Activated CD8-positive, alpha-beta memory T cell treated with anti-CD3 and anti-CD28 coated beads, Interleukin-2, amount 10 ng/mL, durations not matched to agents 7 days and 5 days (primary cell): ENCODE results near the gene BAIAP3. TPM values are rescaled to one million over a fixed set of nuclear protein-coding genes. Genes with fewer than 3 reads are reported as not detected.

ENCODE experiments used
- ATAC-seq: fragments of 150-1000 bp; cut with Tn5 transposase; one replicate; pipeline ENCODE4 v1.10.0; 2021; ENCODE audit warnings: moderate library complexity
- CTCF ChIA-PET: fragments of 350-600 bp; sonication (Branson Sonifier 250); formaldehyde crosslinking; loops from one replicate; lab custom pipeline; 2021; ENCODE audit warnings: antibody characterized with exemption; lab: Charles Lee
- DNase-seq: peaks from one replicate; pipeline ENCODE4 v3.0.0-alpha.2; 2020
- H3K27ac Mint-ChIP-seq: one replicate; pipeline ENCODE4 v1.8.0; 2021; ENCODE audit warnings: mild to moderate bottlenecking, mixed read lengths
- H3K27me3 Mint-ChIP-seq: one replicate; pipeline ENCODE4 v1.8.0; 2021; ENCODE audit warnings: mixed read lengths
- H3K36me3 Mint-ChIP-seq: one replicate; pipeline ENCODE4 v1.8.0; 2021; ENCODE audit warnings: mild to moderate bottlenecking, mixed read lengths
- H3K4me1 Mint-ChIP-seq: one replicate; pipeline ENCODE4 v1.8.0; 2021; ENCODE audit warnings: mixed read lengths
- H3K4me3 Mint-ChIP-seq: one replicate; pipeline ENCODE4 v1.8.0; 2021; ENCODE audit warnings: mild to moderate bottlenecking, moderate library complexity, mixed read lengths
- H3K9me3 Mint-ChIP-seq: one replicate; pipeline ENCODE4 v1.8.0; 2022; ENCODE audit warnings: low read depth, mixed read lengths
- total RNA-seq, 2 experiments: library from RNA; stranded (reverse); gene quantifications; one replicate each; pipeline ENCODE4 v1.2.3, GENCODE V29; 2021

BAIAP3 gene
- total RNA-seq, 2 experiments from 2014 or later, result 0.45 to 0.53 TPM

DNA sequence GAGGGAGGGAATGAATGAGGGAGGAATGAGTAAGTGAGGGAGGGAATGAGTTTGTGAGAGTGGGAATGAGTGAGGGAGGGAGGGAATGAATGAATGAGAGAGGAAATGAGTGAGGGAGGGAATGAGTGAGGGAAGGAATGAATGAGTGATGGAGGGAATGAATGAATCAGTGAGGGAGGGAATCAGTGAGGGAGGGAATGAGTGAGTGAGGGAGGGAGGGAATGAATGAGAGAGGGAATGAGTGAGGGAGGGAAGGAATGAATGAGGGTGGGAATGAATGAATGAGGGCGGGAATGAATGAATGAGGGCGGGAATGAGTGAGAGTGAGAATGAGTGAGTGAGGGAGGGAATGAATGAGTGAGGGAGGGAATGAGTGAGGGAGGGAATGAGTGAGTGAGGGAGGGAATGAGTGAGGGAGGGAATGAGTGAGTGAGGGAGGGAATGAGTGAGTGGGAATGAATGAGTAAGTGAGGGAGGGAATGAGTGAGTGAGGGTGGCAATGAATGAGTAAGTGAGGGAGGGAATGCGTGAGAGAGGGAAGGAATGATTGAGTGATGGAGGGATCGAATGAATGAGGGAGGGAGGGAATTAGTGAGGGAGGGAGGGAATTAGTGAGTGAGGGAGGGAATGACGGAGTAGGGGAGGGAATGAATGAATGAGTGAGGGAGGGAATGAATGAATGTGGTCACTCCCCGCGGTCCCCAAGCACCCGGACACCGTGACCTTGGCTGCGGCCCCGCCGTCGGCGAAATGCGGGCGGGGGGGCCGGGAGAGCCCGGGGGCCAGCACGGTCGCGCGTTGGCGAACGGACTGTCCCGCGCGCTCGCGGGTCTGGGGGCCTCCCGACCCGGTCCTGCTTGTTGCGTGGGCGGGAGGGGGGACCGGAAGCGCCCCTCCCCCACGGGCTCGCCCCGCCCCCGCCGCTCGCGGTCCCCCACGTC lies 25.1 kb upstream of the BAIAP3 start:
- H3K9me3 Mint-ChIP-seq, result no peaks in the 10 kb centered on the region
- peaks cover 12% of the 10 kb centered on the region for H3K36me3 Mint-ChIP-seq
- CTCF ChIA-PET, result interaction anchor here (1.1 to 1.4 kb wide), 2 partner anchors 7 to 24 kb away, joined by 3 to 5 read pairs; no protein-coding TSS in a partner anchor
- no peak for DNase-seq
- peak overlapping the region; percentile 76 for H3K4me3 Mint-ChIP-seq
- ATAC-seq, result peak; percentile 0
- peaks cover 55% of the 10 kb centered on the region for H3K4me1 Mint-ChIP-seq
- peak overlapping the region; percentile 83 for H3K27ac Mint-ChIP-seq
- H3K27me3 Mint-ChIP-seq, result no peaks in the 10 kb centered on the region

DNA sequence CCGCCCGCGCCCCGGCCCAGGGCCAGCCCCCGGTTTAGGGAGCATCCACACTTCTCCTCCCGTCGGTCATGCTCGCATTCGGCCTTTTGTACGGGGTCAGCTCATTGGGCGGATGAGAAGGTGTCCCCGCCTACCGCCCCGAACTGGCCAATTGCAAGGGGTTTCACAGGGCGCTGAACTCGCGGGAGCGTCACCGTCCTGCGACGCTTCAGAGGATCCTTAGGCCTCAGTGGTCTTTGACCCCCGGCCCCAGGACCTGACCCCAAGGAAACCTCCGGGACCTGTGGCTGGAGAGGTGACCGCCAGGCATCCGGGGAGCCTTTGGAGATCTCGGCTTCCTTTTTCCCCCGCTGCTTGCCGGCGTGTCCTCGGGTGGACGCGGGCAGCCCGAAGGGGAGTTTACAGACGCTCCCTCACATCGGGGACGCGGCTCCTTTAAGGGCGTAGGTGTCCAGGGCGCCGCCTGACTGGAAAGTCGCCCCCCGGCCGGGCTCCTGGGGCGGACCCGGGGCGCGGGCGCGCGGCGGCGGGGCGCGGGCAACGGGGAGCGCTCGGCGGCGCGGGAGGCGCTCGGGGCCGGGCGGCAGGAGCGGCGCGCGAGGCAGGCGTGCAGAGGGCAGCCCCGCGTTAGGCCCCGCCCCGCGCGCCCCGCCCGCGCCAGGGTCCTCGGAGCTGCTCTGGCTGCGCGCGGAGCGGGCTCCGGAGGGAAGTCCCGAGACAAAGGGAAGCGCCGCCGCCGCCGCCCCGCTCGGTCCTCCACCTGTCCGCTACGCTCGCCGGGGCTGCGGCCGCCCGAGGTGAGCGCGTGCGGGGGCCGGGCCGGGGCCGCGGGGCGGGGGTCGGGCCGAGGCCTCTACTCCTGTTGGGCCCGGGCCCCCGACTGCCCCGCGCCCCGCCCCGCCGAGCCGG lies 24.2 kb upstream of the BAIAP3 start, which contains the start of gene UBE2I:
UBE2I (plus strand) TSS at position 660 of the 909 bp plus-strand sequence. CDS start 4,395 bp downstream, outside the sequence.
- Mint-ChIP-seq H3K4me1 (peaks cover 48% of the 10 kb centered on the region), H3K9me3 (no peaks in the 10 kb centered on the region), H3K27ac (peak within 1 kb of the TSS; percentile 98), H3K36me3 (peaks cover 14% of the 10 kb centered on the region), H3K4me3 (peak within 1 kb of the TSS; percentile 97), H3K27me3 (no peaks in the 10 kb centered on the region)
- DNase-seq, result peak; percentile 98
- CTCF ChIA-PET, result interaction anchor here (1.1 to 1.4 kb wide), 2 partner anchors 8 to 23 kb away, joined by 3 to 5 read pairs; no protein-coding TSS in a partner anchor
- ATAC-seq, result peak; percentile 75

DNA sequence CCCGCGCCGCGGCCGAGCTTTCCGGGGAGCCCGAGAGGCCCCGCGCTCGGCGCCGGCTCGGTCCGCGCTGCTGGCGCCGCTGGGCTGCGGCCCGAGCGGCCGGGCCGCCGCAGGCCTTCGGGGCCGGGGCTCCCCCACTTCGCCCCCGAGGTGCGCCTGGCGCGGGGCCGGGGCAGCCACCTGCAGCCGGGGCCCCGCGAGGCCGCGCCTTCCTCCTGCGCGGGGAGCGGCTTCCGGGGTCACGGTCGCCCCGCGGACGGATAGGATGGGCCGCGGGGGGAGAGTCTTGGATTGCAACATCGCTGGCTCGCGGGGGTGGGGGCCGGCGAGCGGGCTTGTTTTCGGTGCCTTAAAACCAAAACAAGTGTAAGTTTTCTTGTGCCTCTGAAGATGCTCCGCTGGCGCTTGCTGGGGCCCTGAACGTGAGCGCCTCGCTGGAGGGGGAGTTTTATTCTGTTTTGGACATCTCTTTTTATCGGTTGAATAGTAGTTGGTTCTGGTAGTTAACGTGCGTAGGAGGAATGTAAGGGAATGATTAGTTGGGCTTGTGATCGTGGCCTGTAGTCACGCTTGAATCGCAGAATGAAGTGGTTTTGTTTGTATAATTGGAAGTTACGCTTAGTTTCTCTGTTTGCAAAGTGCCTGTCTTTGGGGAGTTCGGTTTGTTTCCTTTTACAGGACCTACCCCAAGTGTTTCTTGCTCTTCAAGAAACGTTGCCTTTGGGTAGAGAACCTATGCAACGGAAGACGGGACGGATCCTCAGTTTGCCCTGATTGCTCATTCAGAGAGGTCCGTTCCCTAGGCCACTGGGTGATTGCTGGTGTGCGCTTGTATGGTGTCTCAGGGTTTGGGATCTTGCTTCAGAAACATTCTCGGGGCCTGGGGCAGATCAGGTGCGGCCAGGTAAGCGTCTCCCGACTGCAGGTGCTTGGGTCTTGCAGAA lies 23.3 kb upstream of the BAIAP3 start:
- DNase-seq (peak; percentile 72), ATAC-seq (peak; percentile 41)
- Mint-ChIP-seq H3K27me3 (no peaks in the 10 kb centered on the region), H3K4me3 (peak overlapping the region; percentile 97), H3K9me3 (no peaks in the 10 kb centered on the region), H3K4me1 (peaks cover 44% of the 10 kb centered on the region), H3K36me3 (peaks cover 18% of the 10 kb centered on the region), H3K27ac (peak overlapping the region; percentile 91)
- CTCF ChIA-PET, result interaction anchor here (1.1 to 1.4 kb wide), 3 partner anchors 9 to 54 kb away, joined by 3 to 5 read pairs (median 4); no protein-coding TSS in a partner anchor

GRCh38 chr16:1310832-1311200 lies 22.6 kb upstream of the BAIAP3 start:
- H3K4me1 Mint-ChIP-seq, result peaks cover 45% of the 10 kb centered on the region
- H3K36me3 Mint-ChIP-seq, result peaks cover 22% of the 10 kb centered on the region
- ATAC-seq (no peak), DNase-seq (peak; percentile 71)
- no peaks in the 10 kb centered on the region for H3K27me3 Mint-ChIP-seq
- no peaks in the 10 kb centered on the region for H3K9me3 Mint-ChIP-seq
- H3K4me3 Mint-ChIP-seq, result peak overlapping the region; percentile 97
- CTCF ChIA-PET, result interaction anchor here (1.1 kb wide), 2 partner anchors 10 to 53 kb away, joined by 3 to 4 read pairs; no protein-coding TSS in a partner anchor
- H3K27ac Mint-ChIP-seq, result peak overlapping the region; percentile 91

GRCh38 chr16:1311212-1311737 lies 22.2 kb upstream of the BAIAP3 start:
- CTCF ChIA-PET, result interaction anchor here (1.1 kb wide), 2 partner anchors 10 to 53 kb away, joined by 3 to 4 read pairs; no protein-coding TSS in a partner anchor
- H3K27ac Mint-ChIP-seq, result peak overlapping the region; percentile 91
- H3K9me3 Mint-ChIP-seq, result no peaks in the 10 kb centered on the region
- DNase-seq (no peak), ATAC-seq (no peak)
- H3K4me1 Mint-ChIP-seq, result peaks cover 40% of the 10 kb centered on the region
- H3K36me3 Mint-ChIP-seq, result peaks cover 27% of the 10 kb centered on the region
- H3K4me3 Mint-ChIP-seq, result peak overlapping the region; percentile 97
- H3K27me3 Mint-ChIP-seq, result no peaks in the 10 kb centered on the region

GRCh38 chr16:1311738-1312466 lies 21.5 kb upstream of the BAIAP3 start:
- DNase-seq (no peak), ATAC-seq (no peak)
- H3K4me1 Mint-ChIP-seq, result peaks cover 39% of the 10 kb centered on the region
- H3K9me3 Mint-ChIP-seq, result no peaks in the 10 kb centered on the region
- no peak overlapping the region for H3K27ac Mint-ChIP-seq
- no peaks in the 10 kb centered on the region for H3K27me3 Mint-ChIP-seq
- H3K4me3 Mint-ChIP-seq, result peak overlapping the region; percentile 97
- peaks cover 32% of the 10 kb centered on the region for H3K36me3 Mint-ChIP-seq
- CTCF ChIA-PET, result no interaction called here

DNA sequence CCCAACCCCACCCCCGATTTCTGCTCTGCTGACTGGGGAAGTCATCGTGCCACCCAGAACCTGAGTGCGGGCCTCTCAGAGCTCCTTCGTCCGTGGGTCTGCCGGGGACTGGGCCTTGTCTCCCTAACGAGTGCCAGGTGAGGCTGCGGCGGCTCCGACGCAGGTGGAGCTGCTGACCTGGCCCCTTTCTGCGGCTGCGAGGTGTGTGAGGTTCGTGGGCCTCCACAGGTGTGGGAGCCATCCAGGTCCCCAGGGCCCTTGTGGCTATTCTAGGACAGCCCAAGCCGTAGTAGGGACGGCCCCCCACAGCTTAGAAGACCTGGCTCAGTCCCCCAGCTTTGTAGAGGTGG lies 21.0 kb upstream of the BAIAP3 start:
- CTCF ChIA-PET, result no interaction called here
- Mint-ChIP-seq H3K27me3 (no peaks in the 10 kb centered on the region), H3K9me3 (no peaks in the 10 kb centered on the region), H3K4me3 (no peak overlapping the region), H3K27ac (no peak overlapping the region), H3K36me3 (peaks cover 36% of the 10 kb centered on the region), H3K4me1 (peaks cover 39% of the 10 kb centered on the region)
- DNase-seq (no peak), ATAC-seq (no peak)

DNA sequence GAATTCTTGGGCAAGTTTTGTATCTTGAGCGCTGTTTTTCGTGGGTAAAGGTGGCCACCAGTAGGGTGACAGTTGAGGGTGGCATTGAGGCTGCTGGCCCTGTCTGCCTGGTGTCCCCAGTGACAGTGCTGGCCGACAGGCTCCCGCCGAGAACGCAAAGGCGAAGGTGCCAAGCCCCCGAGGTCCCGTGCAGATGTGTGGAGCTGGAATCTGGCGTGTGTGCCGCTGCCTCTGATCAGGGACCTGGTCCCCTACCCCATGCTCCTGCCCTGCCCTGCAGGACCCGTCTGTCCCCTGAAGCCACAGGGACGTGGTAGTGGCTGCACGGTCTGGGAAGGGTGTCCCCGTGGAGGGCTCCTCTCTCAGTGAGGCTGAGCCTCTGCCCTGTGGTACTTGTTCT lies 20.5 kb upstream of the BAIAP3 start:
- ATAC-seq (no peak), DNase-seq (no peak)
- Mint-ChIP-seq H3K27me3 (no peaks in the 10 kb centered on the region), H3K4me1 (peaks cover 38% of the 10 kb centered on the region), H3K36me3 (peaks cover 41% of the 10 kb centered on the region), H3K4me3 (no peak overlapping the region), H3K27ac (no peak overlapping the region), H3K9me3 (no peaks in the 10 kb centered on the region)
- CTCF ChIA-PET, result no interaction called here

DNA sequence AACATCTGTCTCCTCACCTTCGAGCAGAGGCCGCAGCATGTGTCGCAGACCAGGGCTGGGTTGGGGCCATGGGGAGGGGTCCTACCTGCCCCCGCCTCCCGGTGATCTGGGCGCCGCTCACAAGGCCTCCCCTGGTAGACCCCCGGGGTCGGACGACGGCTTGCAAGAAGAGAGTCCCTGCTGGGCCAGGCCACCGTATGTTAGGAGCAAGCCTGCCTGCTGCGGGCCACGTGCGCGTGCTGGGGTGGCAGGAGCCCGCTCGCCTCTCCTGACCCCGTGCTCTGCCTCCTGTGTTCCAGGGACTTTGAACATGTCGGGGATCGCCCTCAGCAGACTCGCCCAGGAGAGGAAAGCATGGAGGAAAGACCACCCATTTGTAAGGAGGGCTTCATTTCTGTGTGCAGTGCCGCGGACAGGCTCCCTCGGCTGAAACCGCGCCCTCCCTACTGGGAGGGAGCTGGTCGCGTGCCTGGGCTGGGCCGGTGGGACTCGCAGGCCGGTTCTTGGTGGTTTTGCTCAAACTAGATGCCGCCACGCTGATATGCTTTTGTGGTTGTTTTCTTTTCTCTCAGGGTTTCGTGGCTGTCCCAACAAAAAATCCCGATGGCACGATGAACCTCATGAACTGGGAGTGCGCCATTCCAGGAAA lies 19.6 kb upstream of the BAIAP3 start:
- no peak overlapping the region for H3K27ac Mint-ChIP-seq
- no peak overlapping the region for H3K4me3 Mint-ChIP-seq

GRCh38 chr16:1314399-1315068 lies 18.9 kb upstream of the BAIAP3 start:
- ATAC-seq, result no peak
- CTCF ChIA-PET, result no interaction called here
- no peak overlapping the region for H3K27ac Mint-ChIP-seq
- H3K4me3 Mint-ChIP-seq, result no peak overlapping the region
- peaks cover 31% of the 10 kb centered on the region for H3K4me1 Mint-ChIP-seq
- H3K27me3 Mint-ChIP-seq, result no peaks in the 10 kb centered on the region
- peaks cover 52% of the 10 kb centered on the region for H3K36me3 Mint-ChIP-seq
- no peak for DNase-seq
- H3K9me3 Mint-ChIP-seq, result no peaks in the 10 kb centered on the region

More for the DNA sequence above, 19.6 kb upstream of the BAIAP3 start:
- H3K9me3 Mint-ChIP-seq, result no peaks in the 10 kb centered on the region
- H3K27me3 Mint-ChIP-seq, result no peaks in the 10 kb centered on the region
- CTCF ChIA-PET, result no interaction called here
- no peak for DNase-seq
- peaks cover 32% of the 10 kb centered on the region for H3K4me1 Mint-ChIP-seq
- no peak for ATAC-seq
- H3K36me3 Mint-ChIP-seq, result peaks cover 48% of the 10 kb centered on the region
